DMS53 treated with DMSO at 0.1 percent for 48 hours (cell line): ENCODE measurements around the gene TRIM27.
"Not testable (repeated sequence)": the region's sequence is repeated elsewhere in the genome, so short reads cannot be mapped to it uniquely, and the experiment has no call there.

Source experiments
- DNase-seq: peaks from one replicate; lab custom pipeline; 2025; ENCODE audit not compliant: unreplicated experiment; lab: John Stamatoyannopoulos, UW

The TRIM27 gene

GRCh38 chr6:28923318-28924102 lies at the start of gene TRIM27:
TRIM27 (minus strand) TSS chr6:28923985; CDS start chr6:28923632, 353 bp downstream.
- peak; percentile 67 for DNase-seq

- not testable (repeated sequence) for DNase-seq
Measured at GRCh38 chr6:28970056-28970455, 46.3 kb upstream of the TRIM27 start.

GRCh38 chr6:28969129-28969528 lies 45.3 kb upstream of the TRIM27 start:
- no peak for DNase-seq

GRCh38 chr6:28968476-28968875 lies 44.7 kb upstream of the TRIM27 start:
- DNase-seq: no peak

GRCh38 chr6:28965706-28966105 lies 41.9 kb upstream of the TRIM27 start:
- DNase-seq: no peak

- no peak for DNase-seq
Measured at GRCh38 chr6:28960846-28961500, 37.2 kb upstream of the TRIM27 start.

- peak; percentile 15 for DNase-seq
Measured at GRCh38 chr6:28958561-28959243, 34.9 kb upstream of the TRIM27 start.

- DNase-seq: not testable (repeated sequence)
Measured at GRCh38 chr6:28957795-28958314, 34.1 kb upstream of the TRIM27 start.

GRCh38 chr6:28956331-28956730 lies 32.5 kb upstream of the TRIM27 start:
- no peak for DNase-seq

GRCh38 chr6:28953585-28954258 lies 29.9 kb upstream of the TRIM27 start:
- peak; percentile 57 for DNase-seq

GRCh38 chr6:28953039-28953584 lies 29.3 kb upstream of the TRIM27 start:
- peak; percentile 60 for DNase-seq

GRCh38 chr6:28949656-28950195 lies 25.9 kb upstream of the TRIM27 start:
- DNase-seq: not testable (repeated sequence)

GRCh38 chr6:28948782-28949486 lies 25.1 kb upstream of the TRIM27 start:
- DNase-seq: no peak

GRCh38 chr6:28947831-28948270 lies 24.1 kb upstream of the TRIM27 start:
- DNase-seq: peak; percentile 72

- DNase-seq: no peak
Measured at GRCh38 chr6:28947067-28947765, 23.4 kb upstream of the TRIM27 start.

- DNase-seq: no peak
Measured at GRCh38 chr6:28945349-28945748, 21.6 kb upstream of the TRIM27 start.

- DNase-seq: peak; percentile 60
Measured at GRCh38 chr6:28944412-28944865, 20.7 kb upstream of the TRIM27 start.

- peak; percentile 74 for DNase-seq
Measured at GRCh38 chr6:28943557-28944411, 20.0 kb upstream of the TRIM27 start.
